GM19467 (cell line): ENCODE data around the gene CENPP.
"Not testable (repeated sequence)": the region's sequence is repeated elsewhere in the genome, so short reads cannot be mapped to it uniquely, and the experiment has no call there.

Source experiments
- ATAC-seq: cut with Tn5 transposase; IDR thresholded peaks from one replicate; pipeline ENCODE4 v1.9.1; 2021; ENCODE audit warnings: mild to moderate bottlenecking, moderate library complexity; ENCODE audit not compliant: unreplicated experiment

CENPP gene

GRCh38 chr9:92377876-92378275 lies 52.1 kb downstream of the CENPP start:
- no peak for ATAC-seq

DNA sequence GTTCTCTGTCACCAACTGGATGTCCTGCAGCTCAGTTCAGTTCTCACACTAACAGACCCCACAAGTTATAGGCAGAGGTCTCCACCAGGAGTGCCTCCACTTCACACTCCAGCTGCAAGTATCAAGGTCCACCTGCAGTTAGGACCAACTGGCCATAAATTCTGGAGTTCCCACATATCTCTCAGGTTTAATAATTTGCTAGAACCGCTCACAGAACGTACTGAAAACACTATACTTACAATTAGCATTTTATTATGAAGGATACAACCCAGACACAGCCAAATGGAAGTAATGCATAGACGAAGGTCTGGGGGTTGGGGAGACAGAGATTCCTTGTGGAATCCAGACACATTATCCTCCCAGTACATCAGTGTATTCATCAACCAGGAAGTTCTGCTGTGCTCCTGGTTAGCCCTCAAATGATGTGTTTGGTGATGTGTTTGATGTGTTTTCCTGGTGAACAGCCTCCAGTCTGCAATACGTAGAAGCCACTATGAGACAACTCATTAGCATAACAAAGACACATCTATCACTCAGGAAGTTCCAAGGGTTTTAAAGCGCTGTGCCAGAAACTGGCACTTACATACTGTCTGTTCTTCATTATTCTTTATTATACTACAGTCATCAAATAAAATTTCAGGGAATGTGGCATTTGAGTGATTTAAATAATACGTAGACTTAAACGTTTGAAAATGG lies 53.3 kb downstream of the CENPP start:
- no peak for ATAC-seq

DNA sequence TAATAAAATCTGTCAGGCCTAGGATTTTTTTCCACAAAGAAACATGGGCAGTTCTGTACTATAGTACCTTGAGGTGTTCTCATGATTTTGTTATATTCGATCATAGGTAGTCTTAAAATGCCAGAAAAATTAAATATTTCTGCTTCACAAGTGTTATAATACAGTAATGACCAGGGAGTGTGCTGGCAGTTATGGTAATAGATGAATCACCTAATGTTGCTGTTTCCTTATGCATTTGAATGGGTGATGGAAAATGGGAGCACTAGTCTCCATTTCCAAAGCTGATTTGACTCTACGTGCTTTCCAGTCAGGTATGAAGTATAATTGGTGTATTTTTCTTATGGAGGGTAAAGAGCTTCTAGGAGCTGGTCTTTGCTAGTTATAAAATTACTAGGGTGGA lies 54.9 kb downstream of the CENPP start:
- no peak for ATAC-seq

- ATAC-seq: no peak
Observed at GRCh38 chr9:92381775-92382174, 56.0 kb downstream of the CENPP start.

- ATAC-seq: no peak
Observed at GRCh38 chr9:92384375-92384774, 58.6 kb downstream of the CENPP start.

DNA sequence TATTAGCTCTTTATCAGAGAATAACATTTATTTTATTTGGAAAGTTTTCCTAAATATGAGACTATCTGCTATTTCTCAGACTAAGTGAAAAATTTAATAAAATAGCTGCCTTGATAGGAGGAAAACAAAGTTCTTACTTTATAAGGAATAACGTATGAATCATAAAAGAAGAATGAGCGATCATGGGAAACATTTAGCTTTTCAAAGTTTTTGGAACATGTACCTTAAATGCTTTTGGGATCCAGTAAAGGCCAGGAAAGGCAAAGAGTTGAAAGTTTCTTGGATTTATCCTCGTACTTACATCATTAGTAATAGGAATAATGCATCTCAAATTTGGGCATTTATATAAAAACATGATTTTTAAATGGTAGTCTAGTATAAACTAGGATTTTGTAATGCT lies 59.2 kb downstream of the CENPP start:
- ATAC-seq: no peak

- ATAC-seq: no peak
Observed at GRCh38 chr9:92385477-92385876, 59.7 kb downstream of the CENPP start.

GRCh38 chr9:92385953-92386352 lies 60.2 kb downstream of the CENPP start:
- no peak for ATAC-seq

DNA sequence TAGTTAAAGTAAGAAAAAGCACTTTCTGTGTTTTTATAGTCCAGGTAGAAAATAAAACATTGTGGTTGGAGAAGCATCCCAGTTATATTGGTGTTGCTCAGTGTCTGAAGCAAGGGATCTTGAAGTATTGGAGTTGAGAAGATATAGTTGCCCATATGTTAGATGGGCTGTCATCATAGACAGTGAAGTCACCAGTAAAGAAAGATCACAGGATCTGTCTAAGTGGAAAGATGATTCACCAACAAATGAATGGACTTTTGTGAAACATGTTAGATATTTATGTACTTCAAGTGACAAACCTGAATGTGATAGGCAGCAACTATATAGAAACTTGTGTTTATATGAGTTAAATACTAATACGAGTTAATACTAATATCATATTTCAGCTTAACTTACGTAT lies 66.9 kb downstream of the CENPP start:
- no peak for ATAC-seq

GRCh38 chr9:92393686-92394085 lies 67.9 kb downstream of the CENPP start:
- no peak for ATAC-seq

DNA sequence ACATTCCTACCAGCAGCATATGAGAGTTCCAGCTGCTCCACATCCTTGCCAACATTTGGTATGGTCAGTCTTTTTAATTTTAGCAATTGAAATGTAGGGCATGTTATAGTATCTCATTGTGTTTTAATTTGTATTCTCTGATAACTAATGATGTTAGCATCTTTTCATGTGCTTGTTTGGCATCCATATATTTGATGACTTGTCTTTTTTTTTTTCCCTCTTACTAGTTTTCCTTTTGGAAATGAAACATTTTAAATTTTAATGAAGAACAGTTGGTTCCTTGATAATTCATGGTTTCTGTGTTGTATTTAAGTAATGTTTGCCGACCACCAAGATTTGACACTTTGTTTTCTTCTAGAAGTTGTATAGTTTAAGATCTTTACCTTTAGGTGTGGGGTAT lies 69.9 kb downstream of the CENPP start:
- ATAC-seq: no peak

- ATAC-seq: no peak
Observed at GRCh38 chr9:92397853-92398252, 72.1 kb downstream of the CENPP start.

DNA sequence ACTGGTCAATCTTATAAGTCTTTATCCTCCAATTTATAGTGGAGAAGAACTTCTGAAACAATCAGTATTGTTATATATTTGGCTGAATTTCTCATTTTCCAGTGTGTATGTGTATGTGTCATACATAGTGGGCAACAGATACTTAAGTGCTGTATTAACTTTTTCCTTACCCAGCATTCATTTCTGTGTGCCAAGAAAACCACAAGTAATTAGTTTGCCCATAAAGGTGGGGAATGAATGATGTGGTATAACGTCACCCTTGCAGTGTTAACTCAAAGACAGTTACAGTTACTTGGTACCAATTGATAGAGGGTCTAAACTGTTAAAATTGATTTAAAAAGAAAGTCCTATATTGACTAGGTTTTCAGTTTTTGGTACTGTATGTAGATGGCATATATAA lies 76.6 kb downstream of the CENPP start:
- no peak for ATAC-seq

- ATAC-seq: no peak
Observed at GRCh38 chr9:92402826-92403745, 77.3 kb downstream of the CENPP start.

DNA sequence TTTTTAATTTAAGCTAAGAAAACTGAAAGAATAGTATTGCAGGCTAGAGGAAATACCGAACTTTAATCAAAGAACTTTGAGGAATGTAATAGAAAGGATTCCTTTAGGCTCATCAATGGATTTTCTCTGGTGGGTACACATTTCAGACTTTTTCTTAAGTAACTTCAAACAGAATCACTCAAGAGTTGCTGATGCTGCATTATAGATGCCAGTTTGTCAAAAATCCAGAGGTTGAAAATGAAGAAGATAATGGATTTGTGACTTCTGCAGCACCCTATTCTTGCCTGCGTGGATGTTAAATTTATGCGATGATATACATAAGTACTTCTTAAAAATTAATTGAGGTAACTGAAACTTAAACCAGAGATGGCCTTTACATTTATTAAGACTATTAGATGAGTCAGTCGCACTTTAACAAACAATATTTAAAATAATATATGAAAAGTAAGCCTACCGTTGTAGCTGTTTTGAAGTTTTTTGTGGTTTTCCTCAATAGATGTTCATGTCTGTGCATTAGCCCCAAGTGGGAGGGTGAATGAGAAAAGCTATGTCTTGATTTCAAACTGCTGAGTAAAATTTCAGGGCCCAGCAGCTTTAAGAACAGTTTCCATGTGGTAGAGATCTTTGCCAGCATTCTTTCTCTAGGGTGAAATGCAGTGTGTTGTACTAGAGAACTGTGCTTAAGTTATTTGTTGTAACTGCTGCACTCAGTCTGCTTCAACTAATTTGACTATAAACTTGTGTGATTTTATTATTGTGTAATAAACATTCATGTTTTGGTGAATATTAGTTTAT lies 78.5 kb downstream of the CENPP start, which contains the start of gene OGN:
Gene OGN, minus strand, starts transcription at position 537 of the 795 bp plus-strand sequence. CDS start 1,171 bp downstream, outside the sequence.
- no peak for ATAC-seq

GRCh38 chr9:92405818-92406217 lies 80.1 kb downstream of the CENPP start:
- ATAC-seq: no peak

DNA sequence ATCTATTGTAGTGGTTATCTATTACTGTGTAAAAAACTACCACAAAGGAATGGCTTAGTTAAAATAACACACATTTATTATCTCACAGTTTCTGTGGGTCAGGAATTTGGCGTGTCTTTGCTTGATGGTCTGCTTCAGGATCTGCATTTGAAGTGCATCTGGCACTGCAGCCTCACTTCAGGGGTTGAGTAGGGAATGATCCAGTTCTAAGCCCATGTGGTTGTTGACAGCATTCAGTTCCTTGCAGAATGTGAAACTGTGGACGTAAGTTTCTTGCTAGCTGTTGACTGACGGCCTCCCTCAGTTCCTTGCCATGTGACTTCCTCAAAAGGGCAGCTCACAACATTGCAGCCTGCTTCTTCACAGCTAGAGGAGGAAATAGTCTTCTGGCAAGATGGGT lies 80.7 kb downstream of the CENPP start:
- no peak for ATAC-seq

DNA sequence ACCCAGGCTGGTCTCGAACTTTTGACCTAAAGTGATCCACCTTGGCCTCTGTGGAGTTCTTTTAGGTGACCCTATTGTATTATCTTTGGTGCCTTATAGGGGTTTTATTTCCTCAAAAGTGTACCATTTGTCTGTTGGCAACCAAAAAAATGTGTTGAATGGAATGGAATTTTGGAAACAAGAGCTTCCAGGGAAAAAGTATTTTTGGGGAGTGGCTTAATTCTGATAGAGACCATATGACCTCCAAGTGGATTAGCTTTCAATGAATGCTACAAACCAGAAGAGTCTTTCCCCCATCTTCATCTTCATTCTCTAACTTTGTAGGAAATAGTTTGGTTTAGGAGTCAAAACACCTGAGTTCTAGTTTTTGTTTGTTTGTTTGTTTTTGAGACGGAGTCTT lies 82.1 kb downstream of the CENPP start:
- ATAC-seq: no peak

DNA sequence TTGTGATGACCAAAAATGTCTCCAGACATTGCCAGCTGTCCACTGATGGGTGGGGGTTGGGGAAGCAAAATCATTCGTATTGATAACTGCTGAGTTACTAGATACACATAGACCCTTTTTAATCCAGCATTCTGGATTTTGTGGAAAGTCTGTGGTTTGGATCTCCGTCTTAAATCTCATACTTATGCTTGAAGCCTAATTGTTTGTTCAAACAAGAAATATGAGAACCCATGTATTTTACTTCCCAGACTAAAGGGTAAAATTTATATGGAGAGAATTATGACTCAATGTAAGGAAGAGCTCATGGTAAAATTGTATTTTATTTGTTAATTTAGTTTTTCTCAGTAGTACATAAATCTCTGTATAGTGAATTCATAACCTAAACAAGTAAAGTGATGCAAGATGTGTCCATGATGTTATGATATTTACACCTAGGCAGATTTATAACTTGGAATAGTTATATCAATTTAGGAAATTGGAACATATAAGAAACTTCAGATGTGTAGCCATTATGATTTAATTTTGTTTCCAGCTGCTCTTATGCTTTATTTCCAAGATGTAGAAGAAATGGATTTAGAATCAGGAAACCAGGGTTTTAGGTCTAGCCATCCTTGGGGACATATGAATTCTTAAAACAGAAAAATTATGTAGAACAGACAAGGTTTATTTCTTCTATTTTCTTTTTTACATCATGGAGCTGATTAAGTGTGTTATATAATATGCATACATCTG lies 83.2 kb downstream of the CENPP start:
- no peak for ATAC-seq

- ATAC-seq: not testable (repeated sequence)
Observed at GRCh38 chr9:92411157-92411556, 85.4 kb downstream of the CENPP start.

DNA sequence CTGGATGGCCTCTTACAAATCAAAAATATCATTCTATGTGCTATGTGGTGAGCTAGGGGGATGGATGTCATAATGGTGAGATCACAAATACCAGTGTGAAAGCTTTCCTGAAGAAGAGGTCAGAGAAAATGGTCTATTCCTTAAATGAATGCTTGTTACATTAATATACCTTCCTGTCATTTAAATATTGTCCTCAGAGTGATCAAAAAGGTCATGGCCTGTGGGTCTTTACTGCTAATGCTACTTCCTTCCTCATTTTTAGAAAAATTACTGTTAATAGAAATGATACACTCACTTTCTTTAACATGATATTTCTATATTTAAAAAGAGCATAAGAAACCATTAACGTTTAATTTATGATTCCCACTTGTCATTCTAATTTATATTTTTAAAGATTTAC lies 88.8 kb downstream of the CENPP start:
- no peak for ATAC-seq
